ENCODE results near the gene CGN.

GRCh38 chr1:151565502-151566189 is 54.5 kb downstream of the CGN start:
- TF ChIP-seq ZFX (IDR thresholded peaks at IDR 0.05; ENCODE audit: borderline replicate concordance), result no peak
- TF ChIP-seq, protein P1, sequence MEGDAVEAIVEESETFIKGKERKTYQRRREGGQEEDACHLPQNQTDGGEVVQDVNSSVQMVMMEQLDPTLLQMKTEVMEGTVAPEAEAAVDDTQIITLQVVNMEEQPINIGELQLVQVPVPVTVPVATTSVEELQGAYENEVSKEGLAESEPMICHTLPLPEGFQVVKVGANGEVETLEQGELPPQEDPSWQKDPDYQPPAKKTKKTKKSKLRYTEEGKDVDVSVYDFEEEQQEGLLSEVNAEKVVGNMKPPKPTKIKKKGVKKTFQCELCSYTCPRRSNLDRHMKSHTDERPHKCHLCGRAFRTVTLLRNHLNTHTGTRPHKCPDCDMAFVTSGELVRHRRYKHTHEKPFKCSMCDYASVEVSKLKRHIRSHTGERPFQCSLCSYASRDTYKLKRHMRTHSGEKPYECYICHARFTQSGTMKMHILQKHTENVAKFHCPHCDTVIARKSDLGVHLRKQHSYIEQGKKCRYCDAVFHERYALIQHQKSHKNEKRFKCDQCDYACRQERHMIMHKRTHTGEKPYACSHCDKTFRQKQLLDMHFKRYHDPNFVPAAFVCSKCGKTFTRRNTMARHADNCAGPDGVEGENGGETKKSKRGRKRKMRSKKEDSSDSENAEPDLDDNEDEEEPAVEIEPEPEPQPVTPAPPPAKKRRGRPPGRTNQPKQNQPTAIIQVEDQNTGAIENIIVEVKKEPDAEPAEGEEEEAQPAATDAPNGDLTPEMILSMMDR (IDR thresholded peaks at IDR 0.05), result no peak
